ENCODE results near the gene RAB6B.

GRCh38 chr3:133937061-133937686, 41.5 kb upstream of the RAB6B start:
- TF ChIP-seq POLR2A (IDR thresholded peaks at IDR 0.05) (no peak), CTCF (IDR thresholded peaks at IDR 0.05 in 8 of 11, conservative IDR thresholded peaks at IDR 0.05 in 3 of 11) (no peak)
